Hematopoietic multipotent progenitor cell treated with erythropoietin and hydrocortisone succinate and interleukin-3 and kit ligand, for 8 days (in vitro differentiated cells): ENCODE measurements around the gene MRPL40.

Experiments
- DNase-seq: peaks from one replicate; pipeline ENCODE4 v3.0.0-alpha.2; 2015

MRPL40 gene

GRCh38 chr22:19432133-19432851, at the start of gene MRPL40:
TSS of gene MRPL40 (plus strand) at chr22:19432545. CDS start at chr22:19432555, 10 bp downstream.
- peak; percentile 95 for DNase-seq

GRCh38 chr22:19383292-19383691, 49.1 kb upstream of the MRPL40 start:
- DNase-seq: no peak

- no peak for DNase-seq
Observed at GRCh38 chr22:19385221-19385906, 47.0 kb upstream of the MRPL40 start.

GRCh38 chr22:19386248-19386647, 46.1 kb upstream of the MRPL40 start:
- DNase-seq: no peak

GRCh38 chr22:19387038-19387437, 45.3 kb upstream of the MRPL40 start:
- no peak for DNase-seq

GRCh38 chr22:19387575-19387974, 44.8 kb upstream of the MRPL40 start:
- DNase-seq: no peak

- no peak for DNase-seq
Observed at GRCh38 chr22:19393704-19394103, 38.6 kb upstream of the MRPL40 start.

GRCh38 chr22:19394274-19395050, 37.9 kb upstream of the MRPL40 start:
- no peak for DNase-seq

- DNase-seq: no peak
Observed at GRCh38 chr22:19395276-19395675, 37.1 kb upstream of the MRPL40 start.

GRCh38 chr22:19396561-19396933, 35.8 kb upstream of the MRPL40 start:
- no peak for DNase-seq

- DNase-seq: peak; percentile 99
Observed at GRCh38 chr22:19396934-19397733, 35.2 kb upstream of the MRPL40 start.

- peak; percentile 55 for DNase-seq
Observed at GRCh38 chr22:19397734-19398104, 34.6 kb upstream of the MRPL40 start.

GRCh38 chr22:19398206-19398605, 34.1 kb upstream of the MRPL40 start:
- peak; percentile 97 for DNase-seq

- DNase-seq: peak; percentile 50
Observed at GRCh38 chr22:19398652-19399051, 33.7 kb upstream of the MRPL40 start.

GRCh38 chr22:19400881-19401280, 31.5 kb upstream of the MRPL40 start:
- no peak for DNase-seq

GRCh38 chr22:19401483-19401882, 30.9 kb upstream of the MRPL40 start:
- DNase-seq: no peak

GRCh38 chr22:19402642-19403191, 29.6 kb upstream of the MRPL40 start:
- no peak for DNase-seq

- DNase-seq: no peak
Observed at GRCh38 chr22:19404676-19405075, 27.7 kb upstream of the MRPL40 start.

GRCh38 chr22:19405133-19405532, 27.2 kb upstream of the MRPL40 start:
- no peak for DNase-seq

GRCh38 chr22:19405652-19406051, 26.7 kb upstream of the MRPL40 start:
- DNase-seq: no peak

GRCh38 chr22:19406281-19406811, 26.0 kb upstream of the MRPL40 start:
- DNase-seq: no peak

- no peak for DNase-seq
Observed at GRCh38 chr22:19406846-19407245, 25.5 kb upstream of the MRPL40 start.
